GM23338 (cell line): ENCODE results near the gene RCC2.

Experiments
- CREB1 ChIP-seq: fragments of 250-450 bp; sonication (Bioruptor Pico); IDR thresholded peaks from 2 replicates; pipeline ENCODE4 v1.5.0; 2020; ENCODE audit warnings: low read depth, mild to moderate bottlenecking, moderate library complexity
- CTCF ChIP-seq, 2 experiments: fragments of 200-600 bp in 1 of 2; sonication (generic) in 1 of 2; conservative IDR thresholded peaks; 2 replicates each; pipeline versions ENCODE4 v1.5.1 to v1.6.1; 2016 to 2017; ENCODE audit warnings: antibody characterized with exemption in 2 of 2, low read depth in 2 of 2, mild to moderate bottlenecking in 2 of 2, moderate library complexity in 1 of 2
- ETS1 ChIP-seq: IDR thresholded peaks from 2 replicates; pipeline ENCODE4 v1.6.1; 2016; ENCODE audit warnings: antibody characterized with exemption
- EZH2 ChIP-seq: fragments of 200-600 bp; sonication (generic); IDR thresholded peaks from one replicate; pipeline ENCODE4 v1.8.0; 2017; ENCODE audit warnings: antibody characterized with exemption, mild to moderate bottlenecking, low read depth; ENCODE audit not compliant: unreplicated experiment
- EZH2phosphoT487 ChIP-seq: fragments of 200-600 bp; sonication (generic); IDR thresholded peaks from one replicate; pipeline ENCODE4 v1.8.1; 2018; ENCODE audit warnings: antibody characterized with exemption; ENCODE audit not compliant: unreplicated experiment
- JUNB ChIP-seq: IDR thresholded peaks from one replicate; pipeline ENCODE4 v1.6.1; 2016; ENCODE audit warnings: antibody characterized with exemption; ENCODE audit not compliant: unreplicated experiment
- NANOG ChIP-seq: IDR thresholded peaks from 2 replicates; pipeline ENCODE4 v1.6.1; 2016; ENCODE audit warnings: antibody characterized with exemption, borderline replicate concordance
- POLR2AphosphoS5 ChIP-seq: IDR thresholded peaks from 2 replicates; pipeline ENCODE4 v1.6.1; 2016; ENCODE audit warnings: antibody characterized with exemption, low read depth
- REST ChIP-seq: IDR thresholded peaks from one replicate; pipeline ENCODE4 v1.6.1; 2018; ENCODE audit warnings: antibody characterized with exemption; ENCODE audit not compliant: unreplicated experiment
- STAT1 ChIP-seq: IDR thresholded peaks from one replicate; pipeline ENCODE4 v1.6.1; 2016; ENCODE audit warnings: antibody characterized with exemption; ENCODE audit not compliant: unreplicated experiment
- ZNF114 ChIP-seq: fragments of 250-450 bp; sonication (Bioruptor Pico); IDR thresholded peaks from 2 replicates; pipeline ENCODE4 v1.5.0; 2020; ENCODE audit warnings: mild to moderate bottlenecking, moderate library complexity
- ZNF331 ChIP-seq: fragments of 250-450 bp; sonication (Bioruptor Pico); IDR thresholded peaks from 2 replicates; pipeline ENCODE4 v1.5.0; 2020; ENCODE audit warnings: low read depth, mild to moderate bottlenecking, moderate library complexity
- ZNF462 ChIP-seq: fragments of 250-450 bp; sonication (Bioruptor Pico); IDR thresholded peaks from 2 replicates; pipeline ENCODE4 v1.5.0; 2020; ENCODE audit warnings: mild to moderate bottlenecking, moderate library complexity

GRCh38 chr1:17377325-17377953 lies 62.0 kb downstream of the RCC2 start:
- TF ChIP-seq EZH2 (no peak), ZNF331 (CRISPR knock-in tag) (no peak), ETS1 (no peak), CTCF (conservative IDR thresholded peaks at IDR 0.05; ENCODE audit: low read depth in 2 of 2) (no peak), REST (no peak), POLR2AphosphoS5 (no peak), JUNB (no peak), ZNF114 (CRISPR knock-in tag) (no peak), EZH2phosphoT487 (no peak), CREB1 (CRISPR knock-in tag) (no peak), ZNF462 (CRISPR knock-in tag) (no peak), NANOG (no peak), STAT1 (no peak)
